ENCODE measurements around the gene ASF1A. TPM values are rescaled to one million over a fixed set of nuclear protein-coding genes. Genes with fewer than 3 reads are reported as not detected.

Gene ASF1A
- total RNA-seq, 1 experiment from 2014 or later: 17.2 TPM

- TF ChIP-seq, protein P1, sequence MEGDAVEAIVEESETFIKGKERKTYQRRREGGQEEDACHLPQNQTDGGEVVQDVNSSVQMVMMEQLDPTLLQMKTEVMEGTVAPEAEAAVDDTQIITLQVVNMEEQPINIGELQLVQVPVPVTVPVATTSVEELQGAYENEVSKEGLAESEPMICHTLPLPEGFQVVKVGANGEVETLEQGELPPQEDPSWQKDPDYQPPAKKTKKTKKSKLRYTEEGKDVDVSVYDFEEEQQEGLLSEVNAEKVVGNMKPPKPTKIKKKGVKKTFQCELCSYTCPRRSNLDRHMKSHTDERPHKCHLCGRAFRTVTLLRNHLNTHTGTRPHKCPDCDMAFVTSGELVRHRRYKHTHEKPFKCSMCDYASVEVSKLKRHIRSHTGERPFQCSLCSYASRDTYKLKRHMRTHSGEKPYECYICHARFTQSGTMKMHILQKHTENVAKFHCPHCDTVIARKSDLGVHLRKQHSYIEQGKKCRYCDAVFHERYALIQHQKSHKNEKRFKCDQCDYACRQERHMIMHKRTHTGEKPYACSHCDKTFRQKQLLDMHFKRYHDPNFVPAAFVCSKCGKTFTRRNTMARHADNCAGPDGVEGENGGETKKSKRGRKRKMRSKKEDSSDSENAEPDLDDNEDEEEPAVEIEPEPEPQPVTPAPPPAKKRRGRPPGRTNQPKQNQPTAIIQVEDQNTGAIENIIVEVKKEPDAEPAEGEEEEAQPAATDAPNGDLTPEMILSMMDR (IDR thresholded peaks at IDR 0.05; ENCODE audit: unreplicated experiment): no peak
- no TSS peak for BruUV-seq (replicated peaks)
- CTCF ChIA-PET: interaction anchor here (0.5 to 1.5 kb wide), 2 partner anchors 47 to 216 kb away, joined by 3 to 4 read pairs; no protein-coding TSS in a partner anchor
- Mint-ChIP-seq H3K4me3 (ENCODE audit: low read depth, unreplicated experiment) (peak overlapping the region; percentile 99), H3K36me3 (ENCODE audit: insufficient read depth, unreplicated experiment) (peaks cover 35% of the 10 kb centered on the region), H3K27ac (ENCODE audit: unreplicated experiment) (peak overlapping the region; percentile 100), H3K27me3 (ENCODE audit: unreplicated experiment) (no peaks in the 10 kb centered on the region), H3K9me3 (ENCODE audit: low read depth, unreplicated experiment) (no peaks in the 10 kb centered on the region), H3K4me1 (ENCODE audit: low read depth, unreplicated experiment) (peaks cover 19% of the 10 kb centered on the region)
- intact Hi-C loops (cut with micrococcal nuclease; ENCODE audit: unreplicated experiment): loop anchor here (5.0 to 10.0 kb wide), 3 partner anchors 38 to 330 kb away; no protein-coding TSS in a partner anchor
- DNase-seq: peak; percentile 56
Observed at GRCh38 chr6:118894425-118895260, 691 bp downstream of the ASF1A start.

- Mint-ChIP-seq H3K36me3 (ENCODE audit: insufficient read depth, unreplicated experiment) (peaks cover 35% of the 10 kb centered on the region), H3K4me3 (ENCODE audit: low read depth, unreplicated experiment) (peak overlapping the region; percentile 99), H3K4me1 (ENCODE audit: low read depth, unreplicated experiment) (peaks cover 19% of the 10 kb centered on the region), H3K9me3 (ENCODE audit: low read depth, unreplicated experiment) (no peaks in the 10 kb centered on the region), H3K27me3 (ENCODE audit: unreplicated experiment) (no peaks in the 10 kb centered on the region), H3K27ac (ENCODE audit: unreplicated experiment) (no peak overlapping the region)
- TF ChIP-seq, protein P1 (IDR thresholded peaks at IDR 0.05; ENCODE audit: unreplicated experiment): no peak
- no peak for DNase-seq
- intact Hi-C loops (cut with micrococcal nuclease; ENCODE audit: unreplicated experiment): loop anchor here (5.0 to 10.0 kb wide), 3 partner anchors 37 to 330 kb away; no protein-coding TSS in a partner anchor
- CTCF ChIA-PET: interaction anchor here (0.5 to 1.5 kb wide), 2 partner anchors 48 to 215 kb away, joined by 3 to 4 read pairs; no protein-coding TSS in a partner anchor
- BruUV-seq (replicated peaks): no TSS peak
Observed at GRCh38 chr6:118895261-118895560, 1.3 kb downstream of the ASF1A start.

DNA sequence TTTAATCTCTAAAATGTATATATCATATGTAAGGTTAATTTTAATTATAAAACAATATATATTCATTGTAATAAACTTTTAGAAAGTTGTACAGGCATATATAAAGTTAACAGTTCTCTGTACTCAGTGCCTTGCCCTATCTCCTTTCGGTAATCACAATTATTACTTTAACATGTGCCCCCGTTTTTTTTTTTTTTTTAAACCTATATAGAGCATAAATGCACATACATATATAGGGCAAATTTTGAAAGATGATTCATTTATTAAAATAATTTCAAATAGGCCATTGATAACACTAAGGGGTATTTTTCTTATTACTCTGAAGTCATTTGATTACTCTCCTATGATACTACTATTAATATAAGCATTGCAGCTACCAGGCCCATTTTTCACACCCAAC is 1.9 kb downstream of the ASF1A start:
- Mint-ChIP-seq H3K36me3 (ENCODE audit: insufficient read depth, unreplicated experiment) (peaks cover 35% of the 10 kb centered on the region), H3K27me3 (ENCODE audit: unreplicated experiment) (no peaks in the 10 kb centered on the region), H3K27ac (ENCODE audit: unreplicated experiment) (peak overlapping the region; percentile 85), H3K4me3 (ENCODE audit: low read depth, unreplicated experiment) (peak overlapping the region; percentile 54), H3K4me1 (ENCODE audit: low read depth, unreplicated experiment) (peaks cover 19% of the 10 kb centered on the region), H3K9me3 (ENCODE audit: low read depth, unreplicated experiment) (no peaks in the 10 kb centered on the region)
- TF ChIP-seq, protein P1 (IDR thresholded peaks at IDR 0.05; ENCODE audit: unreplicated experiment): no peak
- CTCF ChIA-PET: interaction anchor here (0.6 kb wide), 1 partner anchor 193 kb away, joined by 4 read pairs; no protein-coding TSS in a partner anchor
- no peak for DNase-seq
- intact Hi-C loops (cut with micrococcal nuclease; ENCODE audit: unreplicated experiment): loop anchor here (5.0 to 10.0 kb wide), 3 partner anchors 36 to 331 kb away; no protein-coding TSS in a partner anchor
- BruUV-seq (replicated peaks): TSS peak; percentile 28

- no peak for DNase-seq
- no peaks in the 10 kb centered on the region for H3K9me3 Mint-ChIP-seq (ENCODE audit: low read depth, unreplicated experiment)
- peaks cover 35% of the 10 kb centered on the region for H3K36me3 Mint-ChIP-seq (ENCODE audit: insufficient read depth, unreplicated experiment)
- TF ChIP-seq, protein P1 (IDR thresholded peaks at IDR 0.05; ENCODE audit: unreplicated experiment): no peak
- H3K4me3 Mint-ChIP-seq (ENCODE audit: low read depth, unreplicated experiment): peak overlapping the region; percentile 54
- intact Hi-C loops (cut with micrococcal nuclease; ENCODE audit: unreplicated experiment): loop anchor here (5.0 to 10.0 kb wide), 3 partner anchors 36 to 332 kb away; no protein-coding TSS in a partner anchor
- H3K4me1 Mint-ChIP-seq (ENCODE audit: low read depth, unreplicated experiment): peaks cover 19% of the 10 kb centered on the region
- peak overlapping the region; percentile 85 for H3K27ac Mint-ChIP-seq (ENCODE audit: unreplicated experiment)
- H3K27me3 Mint-ChIP-seq (ENCODE audit: unreplicated experiment): no peaks in the 10 kb centered on the region
- BruUV-seq (replicated peaks): no TSS peak
- CTCF ChIA-PET: interaction anchor here (0.6 kb wide), 1 partner anchor 194 kb away, joined by 4 read pairs; no protein-coding TSS in a partner anchor
Observed at GRCh38 chr6:118896339-118897136, 2.6 kb downstream of the ASF1A start.
